Upper lobe of left lung (tissue), 6 donors: ENCODE measurements around the gene CYSTM1. TPM values are rescaled to one million over a fixed set of nuclear protein-coding genes. Genes with fewer than 3 reads are reported as not detected.

ENCODE experiments used
- ATAC-seq, 2 donors: fragments of 200-7000 bp; cut with Tn5 transposase; one replicate each; pipeline ENCODE4 v1.9.1; 2022; ENCODE audit warnings: mild to moderate bottlenecking in 2 of 2, moderate library complexity in 2 of 2; ENCODE audit not compliant: low FRiP score in 2 of 2
- DNase-seq, 2 donors: peaks; one replicate each; pipeline ENCODE4 v3.0.0-alpha.2; 2019 to 2020
- H3K27ac ChIP-seq, 4 donors: fragments of 200-600 bp; sonication (generic); one replicate each; pipeline ENCODE4 v1.5.1; 2016 to 2019
- H3K27me3 ChIP-seq, 4 donors: fragments of 200-600 bp; sonication (generic); one replicate each; pipeline ENCODE4 v1.5.1; 2017 to 2019
- H3K36me3 ChIP-seq, 4 donors: fragments of 200-600 bp; sonication (generic); one replicate each; pipeline ENCODE4 v1.5.1; 2016 to 2019
- H3K4me1 ChIP-seq, 4 donors: fragments of 200-600 bp; sonication (generic); one replicate each; pipeline ENCODE4 v1.5.1; 2018 to 2019
- H3K4me3 ChIP-seq, 4 donors: fragments of 200-600 bp; sonication (generic); one replicate each; pipeline ENCODE4 v1.5.1; 2017 to 2019; ENCODE audit warnings: mild to moderate bottlenecking in 2 of 4, moderate library complexity in 1 of 4
- H3K9me3 ChIP-seq, 4 donors: fragments of 200-600 bp; sonication (generic); one replicate each; pipeline ENCODE4 v1.5.1; 2018 to 2019
- EP300 ChIP-seq, 4 donors: sonication (generic); formaldehyde crosslinking; IDR thresholded peaks; one replicate each; pipeline ENCODE4 v1.5.1; 2017; ENCODE audit warnings: antibody characterized with exemption in 4 of 4, control low read depth in 2 of 4
- POLR2A ChIP-seq, 4 donors: fragments of 450-650 bp; IDR thresholded peaks; one replicate each; pipeline ENCODE4 v1.5.1; 2016 to 2017; ENCODE audit warnings: antibody characterized with exemption in 4 of 4, mild to moderate bottlenecking in 2 of 4
- POLR2AphosphoS5 ChIP-seq, 2 donors: sonication (generic); formaldehyde crosslinking; IDR thresholded peaks; one replicate each; pipeline ENCODE4 v1.5.1; 2017; ENCODE audit warnings: antibody characterized with exemption in 2 of 2
- WGBS, 2 donors: methylation state at CpG; one replicate each; pipeline ENCODE4 v1.1.5; 2017 to 2018; 5-methylcytosine and 5-hydroxymethylcytosine counted together
- total RNA-seq, 6 donors: library from RNA; depleted of rRNA in 4 of 6; stranded (reverse); fragments of >200 nt in 4 of 6; gene quantifications; one replicate each; pipeline versions ENCODE4 v1.1.0 to v1.2.1, GENCODE V29; 2016 to 2021
- TF ChIP-seq, protein P1 (sequence below), 6 experiments: fragments of 450-650 bp in 4 of 6; fragments of 200-600 bp in 2 of 6; sonication (generic) in 2 of 6; IDR thresholded peaks; one replicate each; pipeline ENCODE4 v1.5.1; 2016 to 2019; ENCODE audit warnings: antibody characterized with exemption in 6 of 6
- donor health status: DM: no; HTN: no; CAD: no; lungs with moderate emphysema.
- donor health status: DM: no; HTN: yes; CAD: no; lungs with severe emphysema.

Gene CYSTM1
- total RNA-seq, 6 donors from 2014 or later, result 24.1 to 139 (median 91.9) TPM

DNA sequence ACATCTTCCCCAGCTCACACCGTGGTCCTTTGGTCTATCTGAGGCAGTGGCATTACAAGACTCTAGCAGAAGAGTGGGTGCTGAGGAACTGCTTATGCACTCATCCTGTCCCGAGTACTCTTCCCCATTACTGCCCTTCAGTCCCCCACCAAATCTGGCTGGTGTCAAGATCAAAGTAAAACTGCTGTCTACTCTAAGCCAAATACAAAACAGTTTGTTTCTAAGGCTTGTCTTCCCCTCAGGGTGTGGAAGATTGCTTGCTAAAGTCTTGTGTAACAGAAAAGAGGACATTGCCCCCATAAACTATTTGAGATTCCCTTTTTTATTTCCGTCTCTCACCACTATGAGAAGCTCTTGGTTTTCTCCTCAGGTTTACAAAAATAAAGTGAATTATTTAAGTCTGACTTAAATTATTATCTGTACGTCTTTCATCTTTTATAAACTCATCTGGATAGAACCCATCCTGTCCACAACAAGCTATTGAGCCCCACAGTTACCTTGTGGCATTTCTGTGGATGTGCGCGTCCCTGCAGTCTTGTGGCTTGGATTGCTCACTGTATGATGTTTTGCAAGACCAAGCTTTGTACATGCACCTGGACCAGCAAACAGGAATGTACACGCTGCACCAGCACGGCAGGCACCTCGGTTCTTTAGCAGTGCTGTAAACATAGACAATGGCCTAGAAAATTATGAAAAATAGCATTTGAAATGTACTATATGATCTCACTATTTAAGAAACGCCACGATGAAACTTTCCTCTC is 61.0 kb downstream of the CYSTM1 start:
- Histone ChIP-seq H3K27me3 (no peaks in the 10 kb centered on the region), H3K9me3 (no peaks in the 10 kb centered on the region), H3K4me1 (peaks cover 6 to 35% (median 18%) of the 10 kb centered on the region in 4 donors), H3K36me3 (peaks cover 0 to 3% (median 0%) of the 10 kb centered on the region in 4 donors), H3K27ac (peak overlapping the region in 2 of 4 donors; percentile 13 to 35), H3K4me3 (no peak overlapping the region)
- DNase-seq (no peak), ATAC-seq (peak in 1 of 2 donors; percentile 47)
- no peak for TF ChIP-seq EP300 (IDR thresholded peaks at IDR 0.05)
- TF ChIP-seq, protein P1, sequence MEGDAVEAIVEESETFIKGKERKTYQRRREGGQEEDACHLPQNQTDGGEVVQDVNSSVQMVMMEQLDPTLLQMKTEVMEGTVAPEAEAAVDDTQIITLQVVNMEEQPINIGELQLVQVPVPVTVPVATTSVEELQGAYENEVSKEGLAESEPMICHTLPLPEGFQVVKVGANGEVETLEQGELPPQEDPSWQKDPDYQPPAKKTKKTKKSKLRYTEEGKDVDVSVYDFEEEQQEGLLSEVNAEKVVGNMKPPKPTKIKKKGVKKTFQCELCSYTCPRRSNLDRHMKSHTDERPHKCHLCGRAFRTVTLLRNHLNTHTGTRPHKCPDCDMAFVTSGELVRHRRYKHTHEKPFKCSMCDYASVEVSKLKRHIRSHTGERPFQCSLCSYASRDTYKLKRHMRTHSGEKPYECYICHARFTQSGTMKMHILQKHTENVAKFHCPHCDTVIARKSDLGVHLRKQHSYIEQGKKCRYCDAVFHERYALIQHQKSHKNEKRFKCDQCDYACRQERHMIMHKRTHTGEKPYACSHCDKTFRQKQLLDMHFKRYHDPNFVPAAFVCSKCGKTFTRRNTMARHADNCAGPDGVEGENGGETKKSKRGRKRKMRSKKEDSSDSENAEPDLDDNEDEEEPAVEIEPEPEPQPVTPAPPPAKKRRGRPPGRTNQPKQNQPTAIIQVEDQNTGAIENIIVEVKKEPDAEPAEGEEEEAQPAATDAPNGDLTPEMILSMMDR (IDR thresholded peaks at IDR 0.05), result no peak
- no peak for TF ChIP-seq POLR2A (IDR thresholded peaks at IDR 0.05)
- no peak for TF ChIP-seq POLR2AphosphoS5 (IDR thresholded peaks at IDR 0.05)
- WGBS, 2 donors, result 59 to 78% methylated on average over 11 of the region's 11 CpGs

DNA sequence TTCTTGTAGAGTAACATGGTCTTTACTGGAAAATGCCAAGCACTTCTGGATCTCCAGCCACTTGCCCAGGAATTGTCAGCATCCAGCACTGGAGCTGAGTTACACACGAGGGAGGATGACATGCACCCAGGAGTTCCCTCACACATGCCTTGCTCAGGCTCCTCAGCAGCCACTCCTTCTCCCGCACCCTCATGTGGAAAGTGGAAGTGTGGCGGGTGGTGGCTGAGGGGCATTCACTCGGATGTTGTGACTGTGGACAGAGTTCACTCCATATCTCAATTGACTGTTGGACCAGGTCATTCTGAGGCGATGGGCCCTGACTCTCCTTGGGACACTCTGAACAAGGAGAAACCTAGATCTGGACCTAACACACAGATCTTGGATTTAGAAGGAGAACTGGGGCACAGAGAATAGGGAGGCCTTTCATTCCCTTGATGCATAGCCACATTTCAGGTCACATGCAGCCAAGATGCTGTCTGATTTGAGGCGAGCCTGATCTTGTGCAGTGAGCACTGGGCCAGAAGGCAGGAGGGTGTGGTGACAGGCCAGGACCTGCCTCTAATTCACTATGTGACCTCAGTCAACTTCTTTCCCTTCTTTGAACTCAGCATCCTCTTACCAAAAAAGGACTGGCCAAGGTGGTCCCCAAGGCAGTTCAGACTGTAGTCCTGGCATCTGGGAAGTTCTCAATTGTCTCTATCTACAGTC is 62.1 kb downstream of the CYSTM1 start:
- H3K9me3 ChIP-seq, result no peaks in the 10 kb centered on the region
- H3K27me3 ChIP-seq, result no peaks in the 10 kb centered on the region
- no peak overlapping the region for H3K4me3 ChIP-seq
- peaks cover 17 to 46% (median 29%) of the 10 kb centered on the region in 4 donors for H3K4me1 ChIP-seq
- peak overlapping the region in 2 of 4 donors; percentile 13 to 35 for H3K27ac ChIP-seq
- H3K36me3 ChIP-seq, result peaks cover 0 to 3% (median 0%) of the 10 kb centered on the region in 4 donors
- DNase-seq (no peak), ATAC-seq (no peak)
- TF ChIP-seq POLR2AphosphoS5 (IDR thresholded peaks at IDR 0.05), result no peak
- TF ChIP-seq EP300 (IDR thresholded peaks at IDR 0.05), result no peak
- no peak for TF ChIP-seq POLR2A (IDR thresholded peaks at IDR 0.05)
- TF ChIP-seq, protein P1 (IDR thresholded peaks at IDR 0.05), result no peak
- WGBS, 2 donors, result 72 to 85% methylated on average over 4 to 6 of the region's 6 CpGs

DNA sequence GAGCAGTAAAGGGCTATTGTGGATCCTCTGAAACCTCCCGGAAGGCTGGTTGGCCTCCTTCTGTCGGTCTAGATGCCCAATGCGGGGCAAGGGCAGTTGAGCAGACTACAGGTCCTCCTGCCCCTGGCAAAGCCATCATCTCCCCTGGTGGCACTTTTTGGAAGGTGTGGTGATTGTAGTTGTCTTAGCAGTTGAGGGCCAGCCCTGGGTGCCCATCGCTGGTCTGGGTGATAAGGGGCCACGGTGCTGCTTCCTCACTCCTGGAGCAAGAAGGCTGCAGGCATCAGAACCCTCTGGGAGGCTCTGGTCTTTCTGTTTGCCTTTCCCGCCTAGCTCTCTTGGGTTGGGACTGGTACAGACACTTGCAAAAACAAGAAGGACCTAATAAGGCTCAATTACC is 63.8 kb downstream of the CYSTM1 start:
- no peaks in the 10 kb centered on the region for H3K9me3 ChIP-seq
- H3K27ac ChIP-seq, result no peak overlapping the region
- no peak overlapping the region for H3K4me3 ChIP-seq
- DNase-seq (no peak), ATAC-seq (no peak)
- 96 to 97% methylated on average over 4 to 6 of the region's 6 CpGs for WGBS, 2 donors
- H3K27me3 ChIP-seq, result no peaks in the 10 kb centered on the region
- H3K4me1 ChIP-seq, result peaks cover 17 to 58% (median 35%) of the 10 kb centered on the region in 4 donors
- TF ChIP-seq EP300 (IDR thresholded peaks at IDR 0.05), result no peak
- no peak for TF ChIP-seq POLR2A (IDR thresholded peaks at IDR 0.05)
- TF ChIP-seq, protein P1 (IDR thresholded peaks at IDR 0.05), result no peak
- no peak for TF ChIP-seq POLR2AphosphoS5 (IDR thresholded peaks at IDR 0.05)
- H3K36me3 ChIP-seq, result peaks cover 0 to 6% (median 0%) of the 10 kb centered on the region in 4 donors

DNA sequence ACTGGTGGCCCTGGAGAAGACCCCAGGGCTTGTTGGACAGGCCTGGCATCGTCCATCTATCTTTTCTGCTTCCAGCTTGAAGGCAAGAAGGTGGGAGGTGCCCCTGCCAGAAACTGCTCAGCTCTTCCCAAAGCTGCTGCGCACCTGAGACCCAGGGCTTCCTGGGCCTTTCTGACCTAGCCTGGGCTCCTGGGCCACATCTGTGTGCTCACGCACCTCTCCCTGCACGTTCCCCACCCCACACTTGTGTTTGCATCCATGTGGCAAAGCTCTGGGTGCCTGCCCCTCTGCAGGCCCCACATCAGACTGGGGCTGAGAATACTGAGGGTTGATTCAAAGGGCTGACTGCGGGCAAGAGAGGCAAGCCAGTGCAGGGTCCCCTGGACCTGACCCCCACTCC is 64.5 kb downstream of the CYSTM1 start:
- no peaks in the 10 kb centered on the region for H3K27me3 ChIP-seq
- H3K27ac ChIP-seq, result no peak overlapping the region
- H3K4me1 ChIP-seq, result peaks cover 17 to 60% (median 36%) of the 10 kb centered on the region in 4 donors
- DNase-seq (peak in 1 of 2 donors; percentile 19), ATAC-seq (no peak)
- WGBS, 2 donors, result 91 to 93% methylated on average over 5 of the region's 5 CpGs
- TF ChIP-seq EP300 (IDR thresholded peaks at IDR 0.05) (no peak), POLR2A (IDR thresholded peaks at IDR 0.05) (no peak), POLR2AphosphoS5 (IDR thresholded peaks at IDR 0.05) (no peak)
- TF ChIP-seq, protein P1 (IDR thresholded peaks at IDR 0.05), result no peak
- no peak overlapping the region for H3K4me3 ChIP-seq
- H3K36me3 ChIP-seq, result peaks cover 0 to 9% (median 0%) of the 10 kb centered on the region in 4 donors
- H3K9me3 ChIP-seq, result no peaks in the 10 kb centered on the region
